Measurements from ENCODE around the gene OTOG.

Gene OTOG

GRCh38 chr11:17519061-17519885, 27.8 kb upstream of the OTOG start:
- no peak for DNase-seq (ENCODE audit: low spot score)

- no peak for DNase-seq (ENCODE audit: low spot score)
Observed at GRCh38 chr11:17521106-17521900, 25.8 kb upstream of the OTOG start.

- DNase-seq (ENCODE audit: low spot score): no peak
Observed at GRCh38 chr11:17522655-17523054, 24.4 kb upstream of the OTOG start.

- no peak for DNase-seq (ENCODE audit: low spot score)
Observed at GRCh38 chr11:17524221-17524620, 22.8 kb upstream of the OTOG start.

GRCh38 chr11:17525570-17525969, 21.5 kb upstream of the OTOG start:
- no peak for DNase-seq (ENCODE audit: low spot score)

- no peak for DNase-seq (ENCODE audit: low spot score)
Observed at GRCh38 chr11:17526326-17526725, 20.7 kb upstream of the OTOG start.

- DNase-seq (ENCODE audit: low spot score): no peak
Observed at GRCh38 chr11:17526931-17527627, 20.0 kb upstream of the OTOG start.

GRCh38 chr11:17527628-17527995, 19.4 kb upstream of the OTOG start:
- no peak for DNase-seq (ENCODE audit: low spot score)

GRCh38 chr11:17528181-17528691, 18.8 kb upstream of the OTOG start:
- no peak for DNase-seq (ENCODE audit: low spot score)

- no peak for DNase-seq (ENCODE audit: low spot score)
Observed at GRCh38 chr11:17528906-17529843, 17.9 kb upstream of the OTOG start.

GRCh38 chr11:17529844-17530185, 17.2 kb upstream of the OTOG start:
- DNase-seq (ENCODE audit: low spot score): no peak

- no peak for DNase-seq (ENCODE audit: low spot score)
Observed at GRCh38 chr11:17531071-17531600, 15.9 kb upstream of the OTOG start.

- no peak for DNase-seq (ENCODE audit: low spot score)
Observed at GRCh38 chr11:17531636-17532113, 15.4 kb upstream of the OTOG start.

- no peak for DNase-seq (ENCODE audit: low spot score)
Observed at GRCh38 chr11:17532784-17533183, 14.3 kb upstream of the OTOG start.

- no peak for DNase-seq (ENCODE audit: low spot score)
Observed at GRCh38 chr11:17533341-17533740, 13.7 kb upstream of the OTOG start.

GRCh38 chr11:17533778-17534415, 13.2 kb upstream of the OTOG start:
- DNase-seq (ENCODE audit: low spot score): no peak

GRCh38 chr11:17535488-17535887, 11.6 kb upstream of the OTOG start:
- DNase-seq (ENCODE audit: low spot score): no peak

GRCh38 chr11:17537261-17537660, 9.8 kb upstream of the OTOG start:
- no peak for DNase-seq (ENCODE audit: low spot score)

GRCh38 chr11:17538054-17538453, 9.0 kb upstream of the OTOG start:
- DNase-seq (ENCODE audit: low spot score): no peak

GRCh38 chr11:17538731-17539130, 8.3 kb upstream of the OTOG start:
- no peak for DNase-seq (ENCODE audit: low spot score)

- DNase-seq (ENCODE audit: low spot score): no peak
Observed at GRCh38 chr11:17540807-17541206, 6.3 kb upstream of the OTOG start.
